ENCODE data around the gene CEP192. TPM values are rescaled to one million over a fixed set of nuclear protein-coding genes. Genes with fewer than 3 reads are reported as not detected.

CEP192 gene
- total RNA-seq, 1 donor from 2014 or later: 66.3 TPM

GRCh38 chr18:13145636-13146190, 154.6 kb downstream of the CEP192 start:
- DNase-seq: no peak

- no peak for DNase-seq
These were observed 156.0 kb downstream of the CEP192 start for GRCh38 chr18:13147130-13147529.

- DNase-seq: no peak
These were observed 160.5 kb downstream of the CEP192 start for GRCh38 chr18:13151656-13152055.

- no peak for DNase-seq
These were observed 167.3 kb downstream of the CEP192 start for GRCh38 chr18:13158428-13158827.

- no peak for DNase-seq
These were observed 168.4 kb downstream of the CEP192 start for GRCh38 chr18:13159579-13159978.

- no peak for DNase-seq
These were observed 170.2 kb downstream of the CEP192 start for GRCh38 chr18:13161276-13161899.

GRCh38 chr18:13163167-13163927, 172.2 kb downstream of the CEP192 start:
- DNase-seq: no peak

- no peak for DNase-seq
These were observed 173.2 kb downstream of the CEP192 start for GRCh38 chr18:13164406-13164805.

GRCh38 chr18:13165636-13166423, 174.7 kb downstream of the CEP192 start:
- DNase-seq: no peak

GRCh38 chr18:13173578-13174145, 182.5 kb downstream of the CEP192 start:
- no peak for DNase-seq

Other genes with a start within 250 kb of the CEP192 start
- 94.7 TPM for gene PTPN2, start 107.1 kb upstream of the CEP192 start, total RNA-seq
- 40.1 TPM for gene SEH1L, start 43.4 kb upstream of the CEP192 start, total RNA-seq
- gene LDLRAD4, start 227.4 kb downstream of the CEP192 start, total RNA-seq: 129 TPM

All from occipital lobe (tissue), 2 donors.